Neural cell (in vitro differentiated cells): Measurements from ENCODE around the gene BBOF1. TPM values are rescaled to one million over a fixed set of nuclear protein-coding genes. Genes with fewer than 3 reads are reported as not detected.

Experiments
- H2AFZ ChIP-seq: fragments of 200-600, 300-800 bp; sonication (generic), shearing (Covaris generic); 2 replicates; pipeline ENCODE4 v1.6.0; 2014; ENCODE audit warnings: low read depth, mild to moderate bottlenecking, antibody characterized with exemption, low read length, moderate library complexity
- H3F3A ChIP-seq: fragments of 200-600 bp; shearing (Covaris generic); 2 replicates; pipeline ENCODE4 v1.6.1; 2016; ENCODE audit warnings: mild to moderate bottlenecking, moderate library complexity, mixed read lengths, antibody characterized with exemption, low read length; ENCODE audit not compliant: insufficient read depth, poor library complexity, severe bottlenecking
- H3K27ac ChIP-seq: fragments of 200-600, 300-800 bp; sonication (generic), shearing (Covaris generic); 2 replicates; pipeline ENCODE4 v1.5.1; 2014; ENCODE audit warnings: mild to moderate bottlenecking, low read length, moderate library complexity
- H3K27me3 ChIP-seq: fragments of 300-800, 200-600 bp; sonication (generic), shearing (Covaris generic); 2 replicates; pipeline ENCODE4 v1.6.0; 2014; ENCODE audit warnings: mild to moderate bottlenecking, low read depth, low read length, moderate library complexity; ENCODE audit not compliant: insufficient read depth
- H3K36me3 ChIP-seq: fragments of 300-800, 200-600 bp; sonication (generic), shearing (Covaris generic); 2 replicates; pipeline ENCODE4 v1.5.1; 2014; ENCODE audit warnings: mild to moderate bottlenecking, antibody characterized with exemption, low read length, moderate library complexity; ENCODE audit not compliant: insufficient read depth
- H3K4me2 ChIP-seq: fragments of 300-800, 200-600 bp; sonication (generic), shearing (Covaris generic); 2 replicates; pipeline ENCODE4 v1.6.0; 2014; ENCODE audit warnings: mild to moderate bottlenecking, low read length
- H3K4me3 ChIP-seq: fragments of 300-800, 200-600 bp; sonication (generic), shearing (Covaris generic); 2 replicates; pipeline ENCODE4 v1.5.1; 2014; ENCODE audit warnings: mild to moderate bottlenecking, low read length, moderate library complexity
- H3K79me2 ChIP-seq: fragments of 200-600 bp; shearing (Covaris generic); replicated peaks from 2 replicates; pipeline ENCODE4 v1.6.0; 2014; ENCODE audit warnings: mild to moderate bottlenecking, low read length, moderate library complexity; ENCODE audit not compliant: insufficient read depth
- H3K9ac ChIP-seq: fragments of 300-800, 200-600 bp; sonication (generic), shearing (Covaris generic); 2 replicates; pipeline ENCODE4 v1.6.1; 2016; ENCODE audit warnings: mild to moderate bottlenecking, low read length, mixed read lengths
- H3K9me2 ChIP-seq: fragments of 200-600 bp; shearing (Covaris generic); 2 replicates; pipeline ENCODE4 v1.6.1; 2016; ENCODE audit warnings: mild to moderate bottlenecking, low read length, mixed read lengths; ENCODE audit not compliant: insufficient read depth
- H3K9me3 ChIP-seq: fragments of 200-600, 300-800 bp; sonication (generic), shearing (Covaris generic); 2 replicates; pipeline ENCODE4 v1.6.1; 2016; ENCODE audit warnings: mild to moderate bottlenecking, mixed run types, low read length, moderate library complexity, mixed read lengths
- H4K20me1 ChIP-seq: fragments of 200-600 bp; shearing (Covaris generic); 2 replicates; pipeline ENCODE4 v1.6.1; 2016; ENCODE audit warnings: mild to moderate bottlenecking, mixed run types; ENCODE audit not compliant: insufficient read depth
- CTCF ChIP-seq: fragments of 450-650 bp; IDR thresholded peaks from 2 replicates; pipeline ENCODE4 v1.5.1; 2014; ENCODE audit warnings: antibody characterized with exemption, mild to moderate bottlenecking, moderate library complexity; ENCODE audit not compliant: poor library complexity, severe bottlenecking
- EP300 ChIP-seq: fragments of 450-650 bp; conservative IDR thresholded peaks from 2 replicates; pipeline ENCODE4 v1.6.1; 2014; ENCODE audit warnings: antibody characterized with exemption, mild to moderate bottlenecking, moderate library complexity; ENCODE audit not compliant: poor library complexity, severe bottlenecking
- EZH2 ChIP-seq: fragments of 200-600, 300-800 bp; shearing (Covaris generic), sonication (generic); IDR thresholded peaks from 2 replicates; pipeline ENCODE4 v1.6.1; 2014; ENCODE audit warnings: antibody characterized with exemption, low read length, borderline replicate concordance, mild to moderate bottlenecking; ENCODE audit not compliant: insufficient read depth, poor library complexity, severe bottlenecking
- MXI1 ChIP-seq: fragments of 450-650 bp; conservative IDR thresholded peaks from 2 replicates; pipeline ENCODE4 v1.6.1; 2014; ENCODE audit warnings: antibody characterized with exemption, mild to moderate bottlenecking; ENCODE audit not compliant: poor library complexity, severe bottlenecking
- POLR2AphosphoS5 ChIP-seq: IDR thresholded peaks from 2 replicates; pipeline ENCODE4 v1.6.1; 2012
- RAD21 ChIP-seq: fragments of 450-650 bp; conservative IDR thresholded peaks from 2 replicates; pipeline ENCODE4 v1.6.1; 2014; ENCODE audit warnings: antibody characterized with exemption, mild to moderate bottlenecking, moderate library complexity
- REST ChIP-seq: IDR thresholded peaks from 2 replicates; pipeline ENCODE4 v1.6.1; 2012; ENCODE audit warnings: borderline replicate concordance
- SMC3 ChIP-seq: fragments of 450-650 bp; conservative IDR thresholded peaks from 2 replicates; pipeline ENCODE4 v1.6.1; 2014; ENCODE audit warnings: antibody characterized with exemption, mild to moderate bottlenecking, moderate library complexity; ENCODE audit not compliant: poor library complexity
- TAF1 ChIP-seq: IDR thresholded peaks from 2 replicates; pipeline ENCODE4 v1.6.1; 2012; ENCODE audit warnings: low read depth
- polyA plus RNA-seq: library from polyadenylated mRNA; depleted of rRNA; stranded (reverse); fragments of >200 nt; gene quantifications from 2 replicates; pipeline ENCODE4 v1.2.3, GENCODE V29; 2014

The BBOF1 gene
- polyA plus RNA-seq, 1 donor from 2014 or later: 51.4 TPM

- no peak for TF ChIP-seq CTCF
- no peak for TF ChIP-seq REST
- TF ChIP-seq MXI1: no peak
- Histone ChIP-seq H3K4me3 (no peak overlapping the region), H3K4me2 (no peak overlapping the region), H3K9me3 (no peaks in the 10 kb centered on the region), H3K27me3 (no peaks in the 10 kb centered on the region), H2AFZ (no peak overlapping the region), H3K79me2 (no peaks in the 10 kb centered on the region), H3K27ac (no peak overlapping the region), H3K36me3 (no peaks in the 10 kb centered on the region), H3K9ac (no peak overlapping the region), H3K9me2 (no peaks in the 10 kb centered on the region), H3F3A (no peaks in the 10 kb centered on the region), H4K20me1 (no peaks in the 10 kb centered on the region)
These were observed 10.0 kb downstream of the BBOF1 start for GRCh38 chr14:74029136-74029535.

- Histone ChIP-seq H3K27ac (no peak overlapping the region), H3K9me3 (no peaks in the 10 kb centered on the region), H3K36me3 (no peaks in the 10 kb centered on the region), H3K79me2 (no peaks in the 10 kb centered on the region), H3F3A (no peaks in the 10 kb centered on the region), H3K4me3 (no peak overlapping the region), H4K20me1 (no peaks in the 10 kb centered on the region), H3K9ac (no peak overlapping the region), H2AFZ (no peak overlapping the region), H3K27me3 (no peaks in the 10 kb centered on the region), H3K4me2 (no peak overlapping the region), H3K9me2 (no peaks in the 10 kb centered on the region)
- no peak for TF ChIP-seq POLR2AphosphoS5
- no peak for TF ChIP-seq EP300
- no peak for TF ChIP-seq TAF1
- TF ChIP-seq RAD21: no peak
- no peak for TF ChIP-seq EZH2
- no peak for TF ChIP-seq REST
- no peak for TF ChIP-seq CTCF
- no peak for TF ChIP-seq MXI1
- TF ChIP-seq SMC3: no peak
These were observed 15.4 kb downstream of the BBOF1 start for GRCh38 chr14:74034572-74034971.
